OCI-M2 (cell line): Measurements from ENCODE around the gene DDIT3.

Experiments used
- DNase-seq: peaks from one replicate; lab custom pipeline; 2025; ENCODE audit not compliant: unreplicated experiment; lab: John Stamatoyannopoulos, UW

DDIT3 gene

DNA sequence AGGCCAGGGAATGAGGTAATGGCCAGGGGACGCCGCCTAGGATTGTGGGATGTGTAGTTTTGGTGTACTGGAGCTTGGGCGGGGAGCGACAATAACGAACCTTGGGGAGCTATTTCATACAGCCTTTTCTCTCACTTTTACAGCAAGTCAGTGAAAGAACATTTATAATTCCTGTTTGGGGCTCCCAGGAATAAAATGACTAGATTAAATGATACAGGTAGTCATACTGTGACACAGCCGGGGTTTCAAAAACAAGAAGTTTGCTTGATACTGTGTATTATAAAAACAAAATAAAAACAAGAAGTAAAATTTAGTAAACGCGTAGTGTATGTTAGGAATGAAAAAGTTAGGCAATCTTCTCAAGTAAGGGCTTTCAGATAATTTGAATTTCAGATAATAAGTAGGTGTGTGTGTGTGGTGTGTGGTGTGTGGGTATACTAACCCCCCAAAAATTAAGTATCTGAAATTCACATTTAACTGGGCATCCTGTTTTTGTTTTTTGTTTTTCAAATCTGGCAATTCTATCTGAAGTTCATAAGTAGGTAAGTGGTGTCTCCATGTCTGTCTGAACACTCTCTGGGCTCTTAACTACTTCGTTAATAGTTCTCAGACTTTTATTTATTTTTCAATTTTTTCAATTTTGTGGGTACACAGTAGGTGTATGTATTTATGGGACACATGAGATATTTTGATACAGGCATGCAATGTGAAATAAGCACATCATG, 27.1 kb upstream of the DDIT3 start:
- no peak for DNase-seq

- DNase-seq: peak; percentile 52
These were observed 26.3 kb upstream of the DDIT3 start, which contains the start of gene DCTN2 for GRCh38 chr12:57546438-57547287. Gene DCTN2, minus strand, starts transcription at chr12:57547192. Its CDS starts 129 bp downstream, at chr12:57547063.

GRCh38 chr12:57545809-57546437, 25.6 kb upstream of the DDIT3 start:
- no peak for DNase-seq

- DNase-seq: no peak
These were observed 23.3 kb upstream of the DDIT3 start for GRCh38 chr12:57543581-57543980.

GRCh38 chr12:57541717-57542116, 21.4 kb upstream of the DDIT3 start:
- DNase-seq: no peak

DNA sequence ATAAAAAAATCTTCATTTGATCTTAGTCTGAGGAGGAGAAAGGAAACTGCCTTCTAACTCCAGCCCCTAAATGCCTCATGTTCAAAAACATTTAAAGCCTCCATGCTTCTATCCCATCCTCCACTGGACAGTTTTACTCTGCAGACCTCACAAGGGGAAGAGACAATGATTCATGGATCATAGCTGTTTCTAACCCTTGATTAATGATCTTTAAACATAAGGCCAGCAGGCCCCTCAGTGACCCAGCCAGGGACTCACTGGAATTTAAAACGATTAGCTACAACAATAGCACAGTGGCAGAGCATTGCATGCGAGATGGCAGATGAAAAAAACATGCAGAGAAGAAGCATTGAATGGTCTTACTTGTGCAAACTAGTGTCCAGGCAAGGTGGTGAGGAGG, 20.7 kb upstream of the DDIT3 start:
- DNase-seq: no peak

DNA sequence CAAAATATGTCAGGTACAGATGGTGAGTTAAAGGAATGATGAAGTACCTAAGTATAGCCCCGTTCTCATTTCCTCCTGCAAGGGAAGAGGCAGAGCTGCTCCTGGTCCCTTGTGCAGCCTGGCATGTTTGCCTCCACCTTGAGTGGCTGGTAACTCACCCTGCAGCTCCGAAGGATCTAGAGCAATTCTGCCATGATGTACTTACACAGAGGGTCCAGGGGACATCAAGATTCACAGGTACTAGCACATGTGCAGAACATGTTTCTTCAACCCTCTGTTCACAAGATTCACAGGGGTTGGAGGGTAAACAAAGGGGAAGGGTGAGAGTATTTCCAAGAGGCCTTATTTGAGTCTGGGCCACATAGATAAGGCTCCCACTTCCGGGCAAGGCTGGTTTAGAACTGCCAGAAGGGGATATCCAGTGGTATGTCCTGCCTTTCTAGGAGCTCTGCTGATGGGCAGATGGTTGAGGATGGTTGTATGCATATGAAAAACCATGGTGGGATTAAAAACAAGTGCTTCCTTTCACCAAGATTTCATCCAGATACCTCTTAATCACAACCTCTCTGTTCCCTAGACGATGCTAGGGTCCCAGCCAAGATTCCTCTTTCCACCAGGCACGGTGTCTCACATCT, 18.9 kb upstream of the DDIT3 start:
- peak; percentile 47 for DNase-seq

GRCh38 chr12:57536597-57536942, 16.3 kb upstream of the DDIT3 start:
- DNase-seq: no peak

DNA sequence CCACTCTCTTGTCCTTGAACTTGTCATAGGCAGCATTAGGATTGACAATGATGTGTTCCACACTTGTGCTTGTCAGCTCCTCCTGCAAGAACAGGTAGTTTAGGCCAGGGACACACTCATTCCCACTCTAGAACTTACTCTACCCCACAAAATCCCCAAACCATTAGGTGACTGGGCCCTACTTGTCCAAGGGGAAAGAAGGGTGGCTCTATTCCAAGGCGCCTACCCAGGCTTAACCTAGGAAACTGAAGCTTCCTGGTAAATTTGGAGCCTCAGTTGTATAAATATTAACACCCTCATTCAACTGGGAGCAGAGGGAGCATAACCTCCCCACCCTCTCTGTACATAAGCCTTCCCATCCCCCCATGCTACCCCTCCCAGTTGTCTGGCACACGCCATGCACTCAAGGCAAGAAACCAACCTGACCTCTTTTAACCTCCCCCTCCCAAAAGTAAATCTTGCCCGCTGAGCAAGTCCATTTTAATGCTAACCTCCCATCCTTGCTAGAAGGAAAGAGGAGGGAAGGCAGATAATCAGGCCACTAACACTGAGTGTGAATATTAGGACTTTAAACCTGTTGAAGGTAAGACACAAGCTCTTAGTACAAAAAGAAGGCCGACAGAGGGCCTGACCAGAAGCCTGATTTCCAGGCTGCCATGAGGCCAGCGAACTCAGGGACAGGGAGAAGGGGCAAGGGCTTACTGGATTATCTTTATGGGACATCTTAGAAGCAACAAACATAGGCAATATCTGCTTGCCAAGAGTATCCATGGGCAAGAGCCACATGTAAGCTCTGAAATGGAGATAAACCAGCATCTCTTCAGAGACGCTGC, 15.7 kb upstream of the DDIT3 start:
- DNase-seq: no peak

- no peak for DNase-seq
These were observed 14.8 kb upstream of the DDIT3 start for GRCh38 chr12:57534991-57535543.

- no peak for DNase-seq
These were observed 13.9 kb upstream of the DDIT3 start for GRCh38 chr12:57534250-57534649.

DNA sequence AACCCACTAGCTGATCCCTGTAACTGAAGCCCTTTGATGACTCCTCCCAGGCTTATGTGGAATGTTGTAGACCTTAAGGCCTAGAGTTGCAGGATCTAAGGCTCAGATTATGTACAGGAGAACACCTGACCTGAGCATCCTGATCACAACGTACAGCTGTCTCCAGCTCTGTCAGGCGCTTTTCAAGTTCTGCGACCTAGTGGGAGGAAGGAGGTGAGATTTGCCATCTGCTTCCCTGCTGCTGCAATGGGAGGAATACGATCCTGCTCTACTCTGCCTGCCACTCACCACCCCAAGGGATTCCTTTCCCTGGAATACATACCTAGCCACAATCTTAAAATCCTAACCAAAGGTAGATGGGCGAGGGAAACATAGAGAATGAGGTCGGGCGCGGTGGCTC, 12.8 kb upstream of the DDIT3 start:
- DNase-seq: no peak

- DNase-seq: no peak
These were observed 11.5 kb upstream of the DDIT3 start for GRCh38 chr12:57531836-57532235.

GRCh38 chr12:57530396-57531142, 10.3 kb upstream of the DDIT3 start:
- no peak for DNase-seq

- DNase-seq: no peak
These were observed 9.5 kb upstream of the DDIT3 start for GRCh38 chr12:57529831-57530230.

DNA sequence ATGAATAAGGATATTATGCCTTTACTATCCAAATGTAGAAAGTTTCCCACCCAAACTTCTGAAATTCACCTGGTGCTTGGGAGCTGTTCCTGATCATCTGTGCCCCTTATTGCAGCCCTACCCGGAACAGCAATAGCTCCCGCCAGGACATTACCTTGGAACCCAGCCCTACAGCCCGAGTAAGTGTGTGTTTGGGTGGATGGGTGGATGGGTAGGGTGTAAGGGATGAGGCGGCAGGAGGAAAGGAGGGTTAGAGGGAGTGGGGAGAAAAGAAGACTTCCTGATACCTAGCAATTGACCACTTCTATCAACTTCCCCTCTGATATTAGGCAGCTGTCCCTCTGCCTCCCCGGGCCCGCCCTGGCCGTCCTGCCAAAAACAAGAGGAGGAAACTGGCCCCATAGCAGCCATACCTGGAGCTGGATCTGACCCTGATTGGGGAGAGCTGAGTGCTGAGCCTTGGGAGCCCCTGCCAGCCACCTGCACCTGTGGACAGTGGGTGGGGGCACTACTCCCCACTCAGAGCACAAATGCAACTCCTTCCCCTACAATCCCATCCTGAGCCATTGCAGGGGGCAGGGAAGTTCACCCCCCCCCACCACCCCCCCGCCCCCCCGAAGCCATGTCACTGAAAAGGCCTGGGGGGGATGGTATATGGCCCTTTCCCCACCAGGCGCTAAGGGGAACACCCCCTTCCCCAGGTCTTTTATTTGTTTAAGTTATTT, 8.7 kb upstream of the DDIT3 start:
- DNase-seq: no peak

DNA sequence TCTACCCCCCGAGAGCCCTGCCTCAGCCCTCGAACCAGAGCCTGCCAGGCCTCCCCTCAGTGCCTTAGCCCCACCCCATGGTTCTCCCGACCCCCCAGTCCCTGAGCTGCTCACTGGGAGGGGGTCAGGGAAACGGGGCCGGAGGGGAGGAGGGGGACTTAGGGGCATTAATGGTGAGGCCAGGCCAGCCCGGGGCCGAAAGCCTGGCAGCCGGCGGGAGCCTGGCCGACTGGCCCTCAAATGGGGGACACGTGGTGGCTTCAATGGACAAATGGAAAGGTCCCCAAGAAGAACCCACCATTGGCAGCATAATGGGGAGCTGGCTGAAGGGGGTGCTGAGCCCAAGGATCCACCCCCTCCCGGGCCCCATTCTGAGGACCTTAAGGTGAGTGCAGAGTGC, 7.9 kb upstream of the DDIT3 start:
- no peak for DNase-seq

DNA sequence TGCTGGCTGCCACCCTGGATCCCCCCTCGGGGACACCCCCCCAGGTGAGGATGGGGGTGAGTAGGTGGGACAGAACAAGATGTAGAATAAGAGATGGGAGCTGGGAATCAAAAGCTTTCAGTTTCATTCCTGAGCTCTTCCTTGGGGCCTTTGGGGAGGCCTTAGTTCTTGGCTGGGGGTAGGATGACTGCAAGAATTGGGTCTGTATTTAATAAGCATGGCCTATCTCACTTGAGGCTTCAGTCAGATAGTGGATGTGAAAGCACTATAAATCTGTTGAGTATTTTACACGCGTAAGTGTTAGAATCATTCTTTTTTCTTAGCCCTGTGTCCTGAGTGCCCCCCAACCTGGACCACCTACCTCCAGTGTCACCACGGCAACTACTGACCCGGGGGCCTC, 6.9 kb upstream of the DDIT3 start:
- no peak for DNase-seq
